ENCODE measurements around the gene DYRK1A.
"Not testable (repeated sequence)": the region's sequence is repeated elsewhere in the genome, so short reads cannot be mapped to it uniquely, and the experiment has no call there.

The DYRK1A gene

GRCh38 chr21:37484535-37485474 lies 118.2 kb downstream of the DYRK1A start:
- no peak for DNase-seq (ENCODE audit: low spot score)

- no peak for DNase-seq (ENCODE audit: low spot score)
These were observed 123.0 kb downstream of the DYRK1A start for GRCh38 chr21:37489553-37489952.

- no peak for DNase-seq (ENCODE audit: low spot score)
These were observed 123.5 kb downstream of the DYRK1A start for GRCh38 chr21:37490084-37490483.

GRCh38 chr21:37496972-37497371 lies 130.4 kb downstream of the DYRK1A start:
- DNase-seq (ENCODE audit: low spot score): no peak

- no peak for DNase-seq (ENCODE audit: low spot score)
These were observed 132.1 kb downstream of the DYRK1A start for GRCh38 chr21:37498664-37499063.

- DNase-seq (ENCODE audit: low spot score): no peak
These were observed 136.4 kb downstream of the DYRK1A start for GRCh38 chr21:37502947-37503346.

GRCh38 chr21:37503848-37504467 lies 137.4 kb downstream of the DYRK1A start:
- DNase-seq (ENCODE audit: low spot score): peak; percentile 69

- DNase-seq (ENCODE audit: low spot score): no peak
These were observed 139.4 kb downstream of the DYRK1A start for GRCh38 chr21:37505963-37506362.

- DNase-seq (ENCODE audit: low spot score): no peak
These were observed 141.1 kb downstream of the DYRK1A start for GRCh38 chr21:37507716-37508115.

GRCh38 chr21:37508341-37508740 lies 141.8 kb downstream of the DYRK1A start:
- no peak for DNase-seq (ENCODE audit: low spot score)

- DNase-seq (ENCODE audit: low spot score): no peak
These were observed 143.3 kb downstream of the DYRK1A start for GRCh38 chr21:37509802-37510393.

- DNase-seq (ENCODE audit: low spot score): no peak
These were observed 145.3 kb downstream of the DYRK1A start for GRCh38 chr21:37511848-37512247.

- no peak for DNase-seq (ENCODE audit: low spot score)
These were observed 146.8 kb downstream of the DYRK1A start for GRCh38 chr21:37513383-37513782.

- no peak for DNase-seq (ENCODE audit: low spot score)
These were observed 147.6 kb downstream of the DYRK1A start for GRCh38 chr21:37514038-37514667.

GRCh38 chr21:37516998-37517397 lies 150.4 kb downstream of the DYRK1A start:
- DNase-seq (ENCODE audit: low spot score): no peak

GRCh38 chr21:37520801-37521200 lies 154.2 kb downstream of the DYRK1A start:
- DNase-seq (ENCODE audit: low spot score): no peak

- no peak for DNase-seq (ENCODE audit: low spot score)
These were observed 155.1 kb downstream of the DYRK1A start for GRCh38 chr21:37521658-37522057.

- no peak for DNase-seq (ENCODE audit: low spot score)
These were observed 156.2 kb downstream of the DYRK1A start for GRCh38 chr21:37522641-37523295.

- DNase-seq (ENCODE audit: low spot score): not testable (repeated sequence)
These were observed 158.4 kb downstream of the DYRK1A start for GRCh38 chr21:37524944-37525343.

- DNase-seq (ENCODE audit: low spot score): no peak
These were observed 159.2 kb downstream of the DYRK1A start for GRCh38 chr21:37525810-37526209.

GRCh38 chr21:37527103-37527502 lies 160.5 kb downstream of the DYRK1A start:
- no peak for DNase-seq (ENCODE audit: low spot score)

- DNase-seq (ENCODE audit: low spot score): no peak
These were observed 161.1 kb downstream of the DYRK1A start for GRCh38 chr21:37527716-37528115.

Data from kidney capillary endothelial cell (primary cell).